ENCODE results near the gene MYO9A. TPM values are rescaled to one million over a fixed set of nuclear protein-coding genes. Genes with fewer than 3 reads are reported as not detected.

The MYO9A gene
- total and polyA plus RNA-seq, 3 donors from 2014 or later: 68.9 to 126 (median 103) TPM

GRCh38 chr15:71782422-71783165 is 335.4 kb downstream of the MYO9A start:
- Histone ChIP-seq H3K27ac (no peak overlapping the region), H3K4me3 (no peak overlapping the region), H3K27me3 (no peaks in the 10 kb centered on the region), H3K4me1 (peaks cover 8% of the 10 kb centered on the region), H3K9me3 (no peaks in the 10 kb centered on the region), H3K36me3 (ENCODE audit: low read depth, missing control alignments) (no peaks in the 10 kb centered on the region)
- intact Hi-C loops (cut with DNase I; ENCODE audit: low total_unique reads): no loop called here
- TF ChIP-seq CTCF (IDR thresholded peaks at IDR 0.05) (no peak), POLR2A (IDR thresholded peaks at IDR 0.05) (no peak)
- DNase-seq: no peak
- WGBS, 2 donors: 91 to 92% methylated on average over 10 of the region's 10 CpGs

GRCh38 chr15:71781965-71782265 is 336.0 kb downstream of the MYO9A start:
- no peak overlapping the region for H3K27ac ChIP-seq
- no peaks in the 10 kb centered on the region for H3K36me3 ChIP-seq (ENCODE audit: low read depth, missing control alignments)
- WGBS, 2 donors: 80 to 90% methylated on average over 1 to 8 of the region's 8 CpGs
- H3K4me1 ChIP-seq: peaks cover 8% of the 10 kb centered on the region
- intact Hi-C loops (cut with DNase I; ENCODE audit: low total_unique reads): no loop called here
- TF ChIP-seq POLR2A (IDR thresholded peaks at IDR 0.05) (no peak), CTCF (IDR thresholded peaks at IDR 0.05) (no peak)
- H3K27me3 ChIP-seq: no peaks in the 10 kb centered on the region
- H3K9me3 ChIP-seq: no peaks in the 10 kb centered on the region
- no peak for DNase-seq
- H3K4me3 ChIP-seq: no peak overlapping the region

- Histone ChIP-seq H3K27me3 (no peaks in the 10 kb centered on the region), H3K9me3 (no peaks in the 10 kb centered on the region), H3K36me3 (ENCODE audit: low read depth, missing control alignments) (no peaks in the 10 kb centered on the region), H3K4me1 (peaks cover 8% of the 10 kb centered on the region), H3K4me3 (no peak overlapping the region), H3K27ac (no peak overlapping the region)
- no peak for DNase-seq
- WGBS, 2 donors: 86 to 90% methylated on average over 7 to 9 of the region's 9 CpGs
- TF ChIP-seq CTCF (IDR thresholded peaks at IDR 0.05) (no peak), POLR2A (IDR thresholded peaks at IDR 0.05) (no peak)
- intact Hi-C loops (cut with DNase I; ENCODE audit: low total_unique reads): no loop called here
Measured at GRCh38 chr15:71781179-71781964, 336.6 kb downstream of the MYO9A start.

- Histone ChIP-seq H3K27ac (peak overlapping the region in 1 of 2 donors; percentile 46), H3K4me1 (peaks cover 8% of the 10 kb centered on the region), H3K27me3 (no peaks in the 10 kb centered on the region), H3K9me3 (no peaks in the 10 kb centered on the region), H3K36me3 (ENCODE audit: low read depth, missing control alignments) (no peaks in the 10 kb centered on the region), H3K4me3 (no peak overlapping the region)
- intact Hi-C loops (cut with DNase I; ENCODE audit: low total_unique reads): no loop called here
- peak; percentile 34 for DNase-seq
- WGBS, 2 donors: 31 to 32% methylated on average over 13 of the region's 13 CpGs
- no peak for TF ChIP-seq POLR2A (IDR thresholded peaks at IDR 0.05)
- TF ChIP-seq CTCF (IDR thresholded peaks at IDR 0.05): peak; percentile 40 to 80 (median 60)
Measured at GRCh38 chr15:71780115-71780976, 337.6 kb downstream of the MYO9A start.
